Smooth muscle cell (in vitro differentiated cells): Measurements from ENCODE around the gene AFF2. TPM values are rescaled to one million over a fixed set of nuclear protein-coding genes. Genes with fewer than 3 reads are reported as not detected.

ENCODE experiments used
- DNase-seq: peaks from one replicate; lab custom pipeline; 2025; ENCODE audit not compliant: unreplicated experiment; lab: John Stamatoyannopoulos, UW
- H2AFZ ChIP-seq: fragments of 200-600 bp; sonication (generic); 2 replicates; pipeline ENCODE4 v1.6.0; 2016; ENCODE audit warnings: antibody characterized with exemption, low read depth, mild to moderate bottlenecking
- H3F3A ChIP-seq: fragments of 200-600 bp; sonication (generic); 2 replicates; pipeline ENCODE4 v1.6.0; 2017; ENCODE audit warnings: antibody characterized with exemption, low read depth
- H3K27ac ChIP-seq: fragments of 200-600 bp; sonication (generic); 2 replicates; pipeline ENCODE4 v1.5.1; 2016; ENCODE audit warnings: low read depth, mild to moderate bottlenecking
- H3K27me3 ChIP-seq: fragments of 200-600 bp; sonication (generic); 2 replicates; pipeline ENCODE4 v1.6.1; 2016; ENCODE audit warnings: low read depth, mild to moderate bottlenecking
- H3K36me3 ChIP-seq: fragments of 200-600 bp; sonication (generic); 2 replicates; pipeline ENCODE4 v1.5.1; 2016; ENCODE audit warnings: low read depth
- H3K4me1 ChIP-seq: fragments of 200-600 bp; sonication (generic); 2 replicates; pipeline ENCODE4 v1.5.1; 2016; ENCODE audit warnings: low read depth
- H3K4me2 ChIP-seq: fragments of 200-600 bp; sonication (generic); 2 replicates; pipeline ENCODE4 v1.6.0; 2016; ENCODE audit warnings: mild to moderate bottlenecking
- H3K4me3 ChIP-seq: fragments of 200-600 bp; sonication (generic); 2 replicates; pipeline ENCODE4 v1.5.1; 2016; ENCODE audit warnings: mild to moderate bottlenecking
- H3K79me2 ChIP-seq: fragments of 200-600 bp; sonication (generic); 2 replicates; pipeline ENCODE4 v1.6.0; 2016; ENCODE audit warnings: low read depth, mild to moderate bottlenecking
- H3K9ac ChIP-seq: fragments of 200-600 bp; sonication (generic); 2 replicates; pipeline ENCODE4 v1.6.0; 2016; ENCODE audit warnings: low read depth
- H3K9me3 ChIP-seq: fragments of 200-600 bp; sonication (generic); replicated peaks from 2 replicates; pipeline ENCODE4 v1.5.1; 2016; ENCODE audit warnings: low read depth
- H4K20me1 ChIP-seq: fragments of 200-600 bp; sonication (generic); 2 replicates; pipeline ENCODE4 v1.6.0; 2016; ENCODE audit warnings: low read depth
- CTCF ChIP-seq: fragments of 200-600 bp; sonication (generic); IDR thresholded peaks from 2 replicates; pipeline ENCODE4 v1.5.1; 2017; ENCODE audit warnings: borderline replicate concordance, mild to moderate bottlenecking, antibody characterized with exemption; ENCODE audit not compliant: insufficient read depth, poor library complexity, severe bottlenecking
- WGBS: methylation state at CpG from one replicate; pipeline ENCODE4 v1.1.7; 2016; ENCODE audit warnings: low lambda C conversion rate; 5-methylcytosine and 5-hydroxymethylcytosine counted together
- polyA plus RNA-seq: library from polyadenylated mRNA; unstranded; fragments of >200 nt; fragmentation: Nextera tagmentation; extraction: Ambion mirVana; gene quantifications from 2 replicates; pipeline ENCODE4 v1.2.1, GENCODE V29; 2016
- small RNA-seq: library from RNA; depleted of rRNA; stranded (forward); fragments of <200 nt; gene quantifications from one replicate; pipeline ENCODE3, GENCODE V24; 2014
- total RNA-seq: library from RNA; depleted of rRNA; stranded (reverse); fragments of >200 nt; gene quantifications from 2 replicates; pipeline ENCODE4 v1.2.3, GENCODE V29; 2014

The AFF2 gene
- total and polyA plus RNA-seq, 2 experiments from 2014 or later: 0.57 to 3.6 TPM

DNA sequence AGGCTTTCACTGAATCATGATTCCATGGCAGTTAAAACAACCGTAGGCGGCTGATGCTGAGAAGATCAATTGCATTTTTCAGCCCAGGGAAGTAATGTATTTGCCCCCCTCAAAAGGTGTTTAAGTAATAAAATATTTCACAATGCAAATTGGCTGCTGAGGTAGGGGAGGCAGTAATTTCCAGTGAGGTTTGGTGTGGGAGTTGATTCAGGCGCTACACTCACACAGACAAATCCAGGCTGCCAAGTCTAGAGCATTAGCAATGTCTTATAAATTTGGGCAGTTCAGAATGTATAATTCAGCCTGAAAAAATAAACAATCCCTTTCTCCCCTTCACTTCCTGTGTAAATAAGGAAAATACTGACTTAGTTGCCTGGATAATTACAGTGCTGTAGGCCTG, 543.0 kb downstream of the AFF2 start:
- Histone ChIP-seq H3K27me3 (no peaks in the 10 kb centered on the region), H4K20me1 (no peaks in the 10 kb centered on the region), H3K27ac (no peak overlapping the region), H3K4me2 (no peak overlapping the region), H3K4me1 (no peaks in the 10 kb centered on the region), H2AFZ (no peak overlapping the region), H3K36me3 (no peaks in the 10 kb centered on the region), H3F3A (no peaks in the 10 kb centered on the region), H3K9me3 (no peaks in the 10 kb centered on the region), H3K4me3 (no peak overlapping the region), H3K79me2 (no peaks in the 10 kb centered on the region), H3K9ac (no peak overlapping the region)
- 87% methylated on average over 3 of the region's 3 CpGs for WGBS
- no peak for DNase-seq
- TF ChIP-seq CTCF: no peak

- Histone ChIP-seq H3K27me3 (no peaks in the 10 kb centered on the region), H3K36me3 (no peaks in the 10 kb centered on the region), H3K79me2 (no peaks in the 10 kb centered on the region), H3K4me2 (no peak overlapping the region), H3K9ac (no peak overlapping the region), H3K9me3 (no peaks in the 10 kb centered on the region), H4K20me1 (no peaks in the 10 kb centered on the region), H3F3A (no peaks in the 10 kb centered on the region), H3K4me3 (no peak overlapping the region), H3K4me1 (no peaks in the 10 kb centered on the region), H3K27ac (no peak overlapping the region), H2AFZ (no peak overlapping the region)
- TF ChIP-seq CTCF: no peak
- DNase-seq: no peak
- WGBS: 84% methylated on average over 2 of the region's 2 CpGs
Observed at GRCh38 chrX:149044471-149044870, 544.1 kb downstream of the AFF2 start.

DNA sequence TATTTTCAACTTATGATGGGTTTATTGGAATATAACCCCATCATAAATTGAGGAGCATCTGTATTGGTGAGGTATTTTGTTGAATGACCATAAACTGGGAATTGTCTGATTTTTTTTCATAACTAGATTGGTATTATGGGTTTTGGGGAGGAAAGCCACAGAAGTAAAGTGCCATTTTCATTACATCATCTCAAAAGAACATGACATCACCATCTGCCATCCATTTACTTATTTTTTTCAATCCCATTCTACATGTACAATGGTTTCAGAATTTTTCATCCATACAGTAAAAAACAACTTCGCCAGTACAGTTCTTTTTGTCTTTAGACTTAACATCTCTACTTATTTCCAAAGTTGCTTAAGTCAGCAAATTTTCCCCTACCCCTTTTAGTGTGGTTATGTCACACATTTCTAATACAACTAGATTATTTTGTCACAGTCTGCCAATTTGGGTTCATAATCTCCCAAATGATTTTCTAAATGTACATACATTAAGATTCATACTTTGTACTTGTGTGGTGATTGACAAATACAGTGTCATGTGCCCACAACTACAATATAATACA, 545.3 kb downstream of the AFF2 start:
- Histone ChIP-seq H3K4me3 (no peak overlapping the region), H4K20me1 (no peaks in the 10 kb centered on the region), H3K27ac (no peak overlapping the region), H3K4me1 (no peaks in the 10 kb centered on the region), H3K27me3 (no peaks in the 10 kb centered on the region), H3K9me3 (no peaks in the 10 kb centered on the region), H2AFZ (no peak overlapping the region), H3K36me3 (no peaks in the 10 kb centered on the region), H3K79me2 (no peaks in the 10 kb centered on the region), H3K4me2 (no peak overlapping the region), H3K9ac (no peak overlapping the region), H3F3A (no peaks in the 10 kb centered on the region)
- DNase-seq: no peak
- 74% methylated on average over 1 of the region's 1 CpG for WGBS
- no peak for TF ChIP-seq CTCF

Small RNA genes lying within 50 kb of the gene (small RNA-seq; reads per million reads assigned to genes)
- not detected for gene RN7SKP267
